Testis (tissue), 3 donors: Measurements from ENCODE around the gene EML4. TPM values are rescaled to one million over a fixed set of nuclear protein-coding genes. Genes with fewer than 3 reads are reported as not detected.
"Not testable (repeated sequence)": the region's sequence is repeated elsewhere in the genome, so short reads cannot be mapped to it uniquely, and the experiment has no call there.

ENCODE experiments used
- DNase-seq: peaks from one replicate; pipeline ENCODE4 v3.0.0-alpha.2; 2019
- H3K27ac ChIP-seq, 2 donors: fragments of 200-600 bp; sonication (generic); one replicate each; pipeline ENCODE4 v1.5.1; 2019
- H3K27me3 ChIP-seq: fragments of 200-600 bp; sonication (generic); one replicate; pipeline ENCODE4 v1.5.1; 2019
- H3K36me3 ChIP-seq: fragments of 200-600 bp; sonication (generic); one replicate; pipeline ENCODE4 v1.5.1; 2017; ENCODE audit warnings: low read depth; ENCODE audit errors: missing control alignments
- H3K4me1 ChIP-seq: fragments of 200-600 bp; sonication (generic); one replicate; pipeline ENCODE4 v1.5.1; 2019
- H3K4me3 ChIP-seq, 2 donors: fragments of 200-600 bp; sonication (generic); one replicate each; pipeline ENCODE4 v1.5.1; 2017 to 2019
- H3K9me3 ChIP-seq: fragments of 200-600 bp; sonication (generic); one replicate; pipeline ENCODE4 v1.5.1; 2017
- CTCF ChIP-seq, 3 experiments: fragments of 450-650 bp in 2 of 3; fragments of 200-600 bp in 1 of 3; sonication (generic) in 1 of 3; IDR thresholded peaks; one replicate each; pipeline ENCODE4 v1.5.1; 2016 to 2019; ENCODE audit warnings: antibody characterized with exemption in 3 of 3, mild to moderate bottlenecking in 2 of 3, moderate library complexity in 1 of 3
- POLR2A ChIP-seq: fragments of 450-650 bp; IDR thresholded peaks from one replicate; pipeline ENCODE4 v1.6.1; 2017; ENCODE audit warnings: antibody characterized with exemption, mild to moderate bottlenecking, moderate library complexity
- WGBS, 2 donors: methylation state at CpG; one replicate each; pipeline ENCODE4 v1.1.5; 2018; 5-methylcytosine and 5-hydroxymethylcytosine counted together
- intact Hi-C: fragments of 100-400 bp; cut with DNase I; formaldehyde crosslinking; loops from one replicate; pipeline ENCODE4 v1.15.1; 2023; ENCODE audit warnings: low total_unique reads
- polyA plus RNA-seq: library from polyadenylated mRNA; stranded (reverse); fragments of 350-450 nt; fragmentation: Illumina TruSeq; extraction: RNeasy Lipid Tissue Mini Kit (QIAGEN cat#74804); gene quantifications from one replicate; pipeline ENCODE4 v1.2.3, GENCODE V29; 2014; ENCODE audit warnings: low read depth, low replicate concordance; ENCODE audit not compliant: insufficient read depth
- total RNA-seq, 2 donors: library from RNA; depleted of rRNA; stranded (reverse); fragments of >200 nt; gene quantifications; one replicate each; pipeline ENCODE4 v1.2.3, GENCODE V29; 2016

Gene EML4
- total and polyA plus RNA-seq, 3 donors from 2014 or later, result 49.0 to 71.0 (median 67.1) TPM

GRCh38 chr2:42125841-42126594 lies 43.1 kb upstream of the EML4 start:
- H3K4me1 ChIP-seq, result no peaks in the 10 kb centered on the region
- intact Hi-C loops, result no loop called here
- 54 to 65% methylated on average over 10 of the region's 10 CpGs for WGBS, 2 donors
- DNase-seq, result no peak
- no peak for TF ChIP-seq POLR2A
- TF ChIP-seq CTCF (IDR thresholded peaks at IDR 0.05), result no peak
- H3K36me3 ChIP-seq, result no peaks in the 10 kb centered on the region
- H3K9me3 ChIP-seq, result no peaks in the 10 kb centered on the region
- H3K27me3 ChIP-seq, result no peaks in the 10 kb centered on the region
- H3K4me3 ChIP-seq, result no peak overlapping the region
- H3K27ac ChIP-seq, result no peak overlapping the region

GRCh38 chr2:42126873-42127272 lies 42.3 kb upstream of the EML4 start:
- WGBS, 2 donors, result 91 to 92% methylated on average over 10 of the region's 10 CpGs
- H3K27me3 ChIP-seq, H3K27ac ChIP-seq, H3K4me3 ChIP-seq, H3K36me3 ChIP-seq, H3K4me1 ChIP-seq, DNase-seq, intact Hi-C loops, H3K9me3 ChIP-seq: not testable (repeated sequence)

GRCh38 chr2:42127425-42128424 lies 41.4 kb upstream of the EML4 start:
- Histone ChIP-seq H3K9me3 (no peaks in the 10 kb centered on the region), H3K4me1 (peaks cover 1% of the 10 kb centered on the region), H3K36me3 (no peaks in the 10 kb centered on the region), H3K27me3 (no peaks in the 10 kb centered on the region), H3K27ac (no peak overlapping the region), H3K4me3 (no peak overlapping the region)
- TF ChIP-seq CTCF (IDR thresholded peaks at IDR 0.05), result no peak
- no peak for TF ChIP-seq POLR2A
- DNase-seq, result no peak
- WGBS, 2 donors, result 74 to 78% methylated on average over 4 to 5 of the region's 5 CpGs
- intact Hi-C loops, result no loop called here

GRCh38 chr2:42128721-42129486 lies 40.2 kb upstream of the EML4 start:
- Histone ChIP-seq H3K27me3 (no peaks in the 10 kb centered on the region), H3K4me3 (no peak overlapping the region), H3K27ac (no peak overlapping the region), H3K9me3 (no peaks in the 10 kb centered on the region), H3K4me1 (peaks cover 9% of the 10 kb centered on the region), H3K36me3 (no peaks in the 10 kb centered on the region)
- TF ChIP-seq POLR2A, result no peak
- no peak for TF ChIP-seq CTCF (IDR thresholded peaks at IDR 0.05)
- 64 to 66% methylated on average over 7 of the region's 7 CpGs for WGBS, 2 donors
- no peak for DNase-seq
- intact Hi-C loops, result no loop called here

- no peak for DNase-seq
- Histone ChIP-seq H3K4me3 (no peak overlapping the region), H3K27me3 (no peaks in the 10 kb centered on the region), H3K9me3 (no peaks in the 10 kb centered on the region), H3K4me1 (peaks cover 9% of the 10 kb centered on the region), H3K36me3 (no peaks in the 10 kb centered on the region), H3K27ac (no peak overlapping the region)
- 86 to 95% methylated on average over 1 of the region's 1 CpG for WGBS, 2 donors
- TF ChIP-seq POLR2A (no peak), CTCF (IDR thresholded peaks at IDR 0.05) (no peak)
- intact Hi-C loops, result no loop called here
These were observed 39.7 kb upstream of the EML4 start for GRCh38 chr2:42129487-42129852.
